B cell (primary cell): ENCODE measurements around the gene TMCO1.

Source experiments
- CTCF ChIP-seq: fragments of 200-600 bp; IDR thresholded peaks from one replicate; pipeline ENCODE4 v1.8.0; 2022; ENCODE audit warnings: antibody characterized with exemption, mild to moderate bottlenecking
- EZH2 ChIP-seq: IDR thresholded peaks from 2 replicates; pipeline ENCODE4 v1.6.1; 2012; ENCODE audit warnings: borderline replicate concordance, low read depth, mild to moderate bottlenecking, moderate library complexity, low read length; ENCODE audit not compliant: insufficient read depth, poor library complexity, severe bottlenecking

DNA sequence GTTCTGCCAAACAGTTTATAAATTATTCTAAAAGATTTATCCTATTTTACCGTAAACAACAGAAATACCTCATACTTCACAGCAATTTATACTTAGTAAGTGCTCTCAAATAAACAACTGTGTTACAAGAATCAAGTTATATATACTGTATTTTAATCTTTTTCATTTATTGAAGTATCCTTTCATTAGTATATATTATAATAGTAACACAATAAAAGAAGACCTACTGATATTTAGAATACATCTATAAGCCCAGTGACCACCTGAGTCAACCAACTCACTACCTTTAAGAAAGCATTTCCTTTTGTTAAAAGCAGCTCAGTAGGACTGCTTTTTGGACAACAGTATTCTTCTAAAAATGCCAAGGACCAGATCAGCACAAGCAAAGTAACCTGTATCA, 5.9 kb downstream of the TMCO1 start:
- TF ChIP-seq EZH2 (no peak), CTCF (no peak)
